H1 (cell line): ENCODE data around the gene GDAP1L1. TPM values are rescaled to one million over a fixed set of nuclear protein-coding genes. Genes with fewer than 3 reads are reported as not detected.

ENCODE experiments used
- CTCF ChIA-PET: fragments of 300-600 bp; sonication (Branson Sonifier 250); formaldehyde crosslinking; loops from one replicate; lab custom pipeline; 2021; ENCODE audit not compliant: partially characterized antibody; lab: Charles Lee
- POLR2A ChIA-PET: fragments of 300-600 bp; sonication (Branson Sonifier 250); formaldehyde crosslinking; loops from one replicate; lab custom pipeline; 2021; ENCODE audit warnings: inconsistent platforms; ENCODE audit not compliant: partially characterized antibody; lab: Charles Lee
- DNase-seq, 2 experiments: peaks; one replicate each; pipeline versions ENCODE4 v3.0.0 to v3.0.0-alpha.2; 2010 to 2022; ENCODE audit warnings: low spot score in 2 of 2, low read depth in 1 of 2, mixed read lengths in 1 of 2
- FAIRE-seq: peaks from 2 replicates; lab custom pipeline; 2011; peaks lifted over from hg19 to GRCh38; lab: Jason Lieb, UNC
- H2AFZ ChIP-seq: 2 replicates; pipeline ENCODE4 v1.8.1; 2012; ENCODE audit warnings: low read length, inconsistent platforms
- H2AK5ac ChIP-seq: 2 replicates; pipeline ENCODE4 v1.6.1; 2013; ENCODE audit warnings: low read depth, low read length
- H2BK120ac ChIP-seq: replicated peaks from 2 replicates; pipeline ENCODE3; 2013; ENCODE audit warnings: low read depth, low read length, inconsistent platforms
- H2BK12ac ChIP-seq: 2 replicates; pipeline ENCODE4 v1.6.1; 2013; ENCODE audit warnings: low read depth, low read length
- H2BK15ac ChIP-seq: 2 replicates; pipeline ENCODE4 v1.6.1; 2013; ENCODE audit warnings: low read length
- H2BK20ac ChIP-seq: 2 replicates; pipeline ENCODE4 v1.6.1; 2013; ENCODE audit warnings: low read length
- H2BK5ac ChIP-seq: 2 replicates; pipeline ENCODE4 v1.6.1; 2013; ENCODE audit warnings: low read depth, low read length
- H3K14ac ChIP-seq: 2 replicates; pipeline ENCODE4 v1.6.1; 2013; ENCODE audit warnings: inconsistent platforms; ENCODE audit not compliant: insufficient read length
- H3K18ac ChIP-seq: 2 replicates; pipeline ENCODE4 v1.6.1; 2013; ENCODE audit warnings: low read length; ENCODE audit errors: extremely low read depth
- H3K23ac ChIP-seq: 2 replicates; pipeline ENCODE4 v1.6.1; 2013; ENCODE audit warnings: inconsistent platforms; ENCODE audit not compliant: insufficient read length
- H3K23me2 ChIP-seq: 2 replicates; pipeline ENCODE4 v1.6.1; 2013; ENCODE audit warnings: low read depth, low read length
- H3K27ac ChIP-seq: 2 replicates; pipeline ENCODE4 v1.6.1; 2011; ENCODE audit warnings: low read depth, low read length, inconsistent platforms
- H3K27me3 ChIP-seq, 4 experiments: replicated peaks in 1 of 4; 1 replicate in 1 of 4; 2 replicates in 3 of 4; pipeline versions ENCODE4 v1.6.1 to v1.8.1; 2011 to 2013; ENCODE audit warnings: low read length in 3 of 4, mild to moderate bottlenecking in 3 of 4, inconsistent platforms in 2 of 4, mixed read lengths in 2 of 4, moderate library complexity in 1 of 4; ENCODE audit not compliant: control insufficient read depth in 3 of 4, insufficient read depth in 3 of 4; ENCODE audit errors: extremely low read depth in 1 of 4
- H3K36me3 ChIP-seq, 4 experiments: 2 replicates each; pipeline versions ENCODE4 v1.6.1 to v1.8.1; 2011 to 2013; ENCODE audit warnings: mild to moderate bottlenecking in 4 of 4, low read length in 3 of 4, moderate library complexity in 2 of 4, control low read depth in 1 of 4, inconsistent platforms in 1 of 4; ENCODE audit not compliant: insufficient read depth in 4 of 4, control insufficient read depth in 2 of 4
- H3K4ac ChIP-seq: replicated peaks from 2 replicates; pipeline ENCODE3; 2013; ENCODE audit warnings: low read length, low read depth, mixed read lengths, inconsistent platforms; ENCODE audit not compliant: insufficient read length
- H3K4me1 ChIP-seq, 4 experiments: replicated peaks in 1 of 4; 1 replicate in 1 of 4; 2 replicates in 3 of 4; pipeline versions ENCODE4 v1.6.1 to v1.8.1; 2011 to 2013; ENCODE audit warnings: low read length in 3 of 4, inconsistent platforms in 2 of 4, mixed read lengths in 1 of 4; ENCODE audit not compliant: insufficient read depth in 4 of 4, control insufficient read depth in 3 of 4
- H3K4me2 ChIP-seq, 2 experiments: 2 replicates each; pipeline versions ENCODE4 v1.6.1 to v1.8.1; 2011 to 2013; ENCODE audit warnings: low read depth in 2 of 2, low read length in 2 of 2, control low read depth in 1 of 2, inconsistent platforms in 1 of 2, mild to moderate bottlenecking in 1 of 2; ENCODE audit not compliant: insufficient read depth in 1 of 2
- H3K4me3 ChIP-seq, 4 experiments: fragments of 200-600, 300-600 bp in 1 of 4; sonication (generic), shearing (Covaris generic), sonication (Bioruptor Twin) in 1 of 4; 2 replicates each; pipeline versions ENCODE4 v1.5.1 to v1.8.1; 2011 to 2016; ENCODE audit warnings: low read length in 4 of 4, low read depth in 3 of 4, control low read depth in 2 of 4, inconsistent platforms in 2 of 4, mild to moderate bottlenecking in 2 of 4, mixed read lengths in 1 of 4, moderate library complexity in 1 of 4; ENCODE audit not compliant: insufficient read depth in 2 of 4; ENCODE audit errors: extremely low read depth in 1 of 4
- H3K56ac ChIP-seq: replicated peaks from 2 replicates; pipeline ENCODE3; 2013; ENCODE audit warnings: low read depth, mild to moderate bottlenecking, mixed read lengths, low read length, inconsistent platforms; ENCODE audit not compliant: insufficient read length
- H3K79me1 ChIP-seq: 2 replicates; pipeline ENCODE4 v1.6.1; 2013; ENCODE audit warnings: low read depth, low read length, control low read depth
- H3K79me2 ChIP-seq, 2 experiments: 2 replicates each; pipeline versions ENCODE4 v1.6.1 to v1.8.1; 2012 to 2013; ENCODE audit warnings: low read length in 2 of 2, mild to moderate bottlenecking in 2 of 2, inconsistent platforms in 1 of 2; ENCODE audit not compliant: insufficient read depth in 2 of 2, control insufficient read depth in 1 of 2
- H3K9ac ChIP-seq, 4 experiments: replicated peaks in 1 of 4; 1 replicate in 1 of 4; 2 replicates in 3 of 4; pipeline versions ENCODE4 v1.6.1 to v1.8.1; 2011 to 2013; ENCODE audit warnings: low read depth in 3 of 4, low read length in 3 of 4, control low read depth in 2 of 4, mild to moderate bottlenecking in 2 of 4, moderate library complexity in 2 of 4, inconsistent platforms in 1 of 4; ENCODE audit errors: extremely low read depth in 1 of 4
- H3K9me3 ChIP-seq, 2 experiments: 2 replicates each; pipeline versions ENCODE4 v1.6.1 to v1.8.1; 2012 to 2013; ENCODE audit warnings: mild to moderate bottlenecking in 2 of 2, moderate library complexity in 2 of 2, control low read depth in 1 of 2, inconsistent platforms in 1 of 2, low read depth in 1 of 2, low read length in 1 of 2, mixed read lengths in 1 of 2; ENCODE audit not compliant: insufficient read depth in 2 of 2
- H4K20me1 ChIP-seq, 2 experiments: replicated peaks in 1 of 2; 2 replicates each; pipeline versions ENCODE3 to v1.8.1; 2011 to 2013; ENCODE audit warnings: inconsistent platforms in 2 of 2, low read length in 2 of 2, mild to moderate bottlenecking in 1 of 2; ENCODE audit not compliant: insufficient read depth in 2 of 2, control insufficient read depth in 1 of 2
- H4K5ac ChIP-seq: 2 replicates; pipeline ENCODE4 v1.6.1; 2013; ENCODE audit warnings: low read length, low read depth, mixed read lengths, inconsistent platforms; ENCODE audit not compliant: insufficient read length
- H4K8ac ChIP-seq: 2 replicates; pipeline ENCODE4 v1.8.0; 2013; ENCODE audit warnings: mild to moderate bottlenecking, moderate library complexity, low read length, inconsistent platforms; ENCODE audit not compliant: insufficient read depth; ENCODE audit errors: extremely low read depth
- H4K91ac ChIP-seq: replicated peaks from 2 replicates; pipeline ENCODE3; 2013; ENCODE audit warnings: low read length, mixed read lengths, inconsistent platforms; ENCODE audit not compliant: insufficient read length
- CBX8 ChIP-seq: fragments of 300-800, 300-1000 bp; sonication (generic); IDR thresholded peaks from 2 replicates; pipeline ENCODE4 v1.7.1; 2016; ENCODE audit warnings: low read depth, low read length, borderline replicate concordance
- CHD1 ChIP-seq: IDR thresholded peaks from 2 replicates; pipeline ENCODE4 v1.6.1; 2012; ENCODE audit warnings: low read depth, low read length, improper control_type of control experiment
- NRF1 ChIP-seq: IDR thresholded peaks from 2 replicates; pipeline ENCODE4 v1.6.1; 2011; ENCODE audit warnings: mild to moderate bottlenecking, low read depth, low read length, improper control_type of control experiment
- TAF7 ChIP-seq: optimal IDR thresholded peaks from 2 replicates; pipeline ENCODE3; 2011; ENCODE audit warnings: low read depth, mild to moderate bottlenecking, inconsistent platforms, low read length, moderate library complexity, borderline replicate concordance
- WGBS, 2 experiments: shearing (Covaris generic) in 1 of 2; methylation state at CpG; one replicate each; pipeline versions ENCODE4 v1.1.6 to v1.1.7; 2013 to 2015; ENCODE audit warnings: low lambda C conversion rate in 2 of 2, mixed read lengths in 2 of 2, inconsistent platforms in 1 of 2, low coverage in 1 of 2, missing lambda C conversion rate in 1 of 2; ENCODE audit not compliant: insufficient replicate concordance in 2 of 2, insufficient coverage in 1 of 2, insufficient read length in 1 of 2; ENCODE audit errors: extremely low coverage in 1 of 2, missing lambda C conversion rate in 1 of 2; 5-methylcytosine and 5-hydroxymethylcytosine counted together
- polyA plus RNA-seq, 7 experiments: library from polyadenylated mRNA; depleted of rRNA in 3 of 7; stranded (reverse) in 5 of 7; unstranded in 2 of 7; fragments of >200 nt in 5 of 7; fragments of 200-250 nt in 2 of 7; gene quantifications; 1 replicate in 5 of 7; 2 replicates in 1 of 7; 4 replicates in 1 of 7; pipeline versions ENCODE4 v1.2.1 to v1.2.3, GENCODE V29; 2011 to 2013; ENCODE audit warnings: missing spikeins in 2 of 7, mixed read lengths in 2 of 7
- total RNA-seq: library from RNA; stranded (reverse); fragmentation: NEBNext Ultra II Directional; extraction: Animal tissue kit (Norgen Biotek cat#: 25700); gene quantifications from 2 replicates; pipeline ENCODE4 v1.2.1, GENCODE V29; 2021

GDAP1L1 gene
- total and polyA plus RNA-seq, 2 of the 8 experiments (the other 6 are each of a cell fraction or from before 2014, with no cell fraction given), result 8.5 to 63.1 TPM

- no peaks in the 10 kb centered on the region; a peak in 1 of 7 replicates for H3K27me3 ChIP-seq
- H4K20me1 ChIP-seq, result no peaks in the 10 kb centered on the region
- no peak overlapping the region for H2AFZ ChIP-seq
- WGBS, 2 experiments, result 96% methylated on average over 2 of the region's 2 CpGs; no CpG with 5 or more reads in 1 of the 2 experiments
- H3K79me2 ChIP-seq, result no peaks in the 10 kb centered on the region
- no peaks in the 10 kb centered on the region for H3K79me1 ChIP-seq
- no peak overlapping the region for H3K14ac ChIP-seq
- ChIA-PET POLR2A (interaction anchor here (1.0 kb wide), 1 partner anchor 16 kb away, joined by 4 read pairs; no protein-coding TSS in a partner anchor), CTCF (interaction anchor here (1.6 to 4.3 kb wide), 3 partner anchors 8 to 104 kb away, joined by 4 to 24 read pairs (median 13); no protein-coding TSS in a partner anchor)
- no peak overlapping the region for H2BK12ac ChIP-seq
- H2BK5ac ChIP-seq, result no peak overlapping the region
- H3K4me2 ChIP-seq, result no peak overlapping the region
- no peak overlapping the region for H2AK5ac ChIP-seq
- no peak overlapping the region for H4K8ac ChIP-seq
- H3K18ac ChIP-seq, result no peak overlapping the region
- no peaks in the 10 kb centered on the region for H3K4me1 ChIP-seq
- no peak overlapping the region for H3K56ac ChIP-seq
- H4K5ac ChIP-seq, result no peak overlapping the region
- TF ChIP-seq NRF1, result no peak
- no peak for TF ChIP-seq TAF7
- TF ChIP-seq CBX8, result no peak
- no peak for TF ChIP-seq CHD1
- no peak overlapping the region for H4K91ac ChIP-seq
- H3K4ac ChIP-seq, result no peak overlapping the region
- no peaks in the 10 kb centered on the region for H3K36me3 ChIP-seq
- no peaks in the 10 kb centered on the region; the same call in 1 of the 2 replicates for H3K23me2 ChIP-seq
- no peak overlapping the region for H2BK120ac ChIP-seq
- H3K9ac ChIP-seq, result no peak overlapping the region
- H3K4me3 ChIP-seq, result no peak overlapping the region
- no peak for DNase-seq
- H3K9me3 ChIP-seq, result no peaks in the 10 kb centered on the region
- no peak overlapping the region for H2BK15ac ChIP-seq
- H3K27ac ChIP-seq, result no peak overlapping the region
- no peak overlapping the region for H2BK20ac ChIP-seq
- no peak for FAIRE-seq
- H3K23ac ChIP-seq, result no peak overlapping the region
These were observed 33.3 kb downstream of the GDAP1L1 start for GRCh38 chr20:44280387-44280786.
